ENCODE data around the gene MTO1.
"Not testable (repeated sequence)": the region's sequence is repeated elsewhere in the genome, so short reads cannot be mapped to it uniquely, and the experiment has no call there.

MTO1 gene

GRCh38 chr6:73503027-73503772 is 41.7 kb downstream of the MTO1 start:
- DNase-seq (ENCODE audit: low spot score), result no peak

- no peak for DNase-seq (ENCODE audit: low spot score)
These were observed 42.6 kb downstream of the MTO1 start for GRCh38 chr6:73504160-73504559.

- no peak for DNase-seq (ENCODE audit: low spot score)
These were observed 43.6 kb downstream of the MTO1 start for GRCh38 chr6:73505142-73505541.

- not testable (repeated sequence) for DNase-seq (ENCODE audit: low spot score)
These were observed 44.2 kb downstream of the MTO1 start for GRCh38 chr6:73505705-73506104.

- DNase-seq (ENCODE audit: low spot score), result no peak
These were observed 44.7 kb downstream of the MTO1 start for GRCh38 chr6:73506246-73506645.

GRCh38 chr6:73508776-73509175 is 47.2 kb downstream of the MTO1 start:
- no peak for DNase-seq (ENCODE audit: low spot score)

GRCh38 chr6:73509851-73510250 is 48.3 kb downstream of the MTO1 start:
- no peak for DNase-seq (ENCODE audit: low spot score)

- no peak for DNase-seq (ENCODE audit: low spot score)
These were observed 50.3 kb downstream of the MTO1 start for GRCh38 chr6:73511796-73512195.

- DNase-seq (ENCODE audit: low spot score), result no peak
These were observed 51.9 kb downstream of the MTO1 start for GRCh38 chr6:73513496-73513854.

- no peak for DNase-seq (ENCODE audit: low spot score)
These were observed 53.2 kb downstream of the MTO1 start for GRCh38 chr6:73514746-73515110.

- no peak for DNase-seq (ENCODE audit: low spot score)
These were observed 53.7 kb downstream of the MTO1 start for GRCh38 chr6:73515204-73515655.

- DNase-seq (ENCODE audit: low spot score), result no peak
These were observed 55.3 kb downstream of the MTO1 start for GRCh38 chr6:73516514-73517489.

- DNase-seq (ENCODE audit: low spot score), result not testable (repeated sequence)
These were observed 56.8 kb downstream of the MTO1 start for GRCh38 chr6:73518100-73518981.

- not testable (repeated sequence) for DNase-seq (ENCODE audit: low spot score)
These were observed 57.7 kb downstream of the MTO1 start for GRCh38 chr6:73518982-73519881.

- peak; percentile 54 for DNase-seq (ENCODE audit: low spot score)
These were observed 58.6 kb downstream of the MTO1 start for GRCh38 chr6:73519926-73520687.

- DNase-seq (ENCODE audit: low spot score), result peak; percentile 95
These were observed 59.3 kb downstream of the MTO1 start, which contains the start of gene EEF1A1 for GRCh38 chr6:73520688-73521350. Gene EEF1A1, minus strand, starts transcription at chr6:73521032. Its CDS starts 1,006 bp downstream, at chr6:73520026.

GRCh38 chr6:73521351-73521985 is 59.9 kb downstream of the MTO1 start:
- peak; percentile 64 for DNase-seq (ENCODE audit: low spot score)

GRCh38 chr6:73523434-73524123 is 62.0 kb downstream of the MTO1 start:
- DNase-seq (ENCODE audit: low spot score), result no peak
